Endodermal cell (in vitro differentiated cells): ENCODE data around the gene HDAC4. TPM values are rescaled to one million over a fixed set of nuclear protein-coding genes. Genes with fewer than 3 reads are reported as not detected.
A peak's percentile ranks its signal among the peaks of the same experiment; 100 is the strongest.

ENCODE experiments used
- DNase-seq: peaks from one replicate; pipeline ENCODE4 v3.0.0-alpha.2; 2017
- H3K27ac ChIP-seq: 2 replicates; pipeline ENCODE4 v1.5.1; 2013; ENCODE audit warnings: mild to moderate bottlenecking, low read depth, low read length, moderate library complexity
- H3K27me3 ChIP-seq: 2 replicates; pipeline ENCODE4 v1.6.1; 2013; ENCODE audit warnings: mild to moderate bottlenecking, low read length, moderate library complexity; ENCODE audit not compliant: insufficient read depth, control insufficient read depth, poor library complexity, severe bottlenecking
- H3K36me3 ChIP-seq: 2 replicates; pipeline ENCODE4 v1.7.0; 2013; ENCODE audit warnings: mild to moderate bottlenecking, low read length, moderate library complexity; ENCODE audit not compliant: control insufficient read depth, insufficient read depth
- H3K4me1 ChIP-seq: one replicate; pipeline ENCODE4 v1.7.0; 2013; ENCODE audit warnings: low read length; ENCODE audit not compliant: control insufficient read depth, insufficient read depth
- H3K4me3 ChIP-seq: 2 replicates; pipeline ENCODE4 v1.5.1; 2013; ENCODE audit warnings: mild to moderate bottlenecking, low read length, moderate library complexity
- H3K9ac ChIP-seq: 2 replicates; pipeline ENCODE4 v1.6.1; 2013; ENCODE audit warnings: mild to moderate bottlenecking, low read length, moderate library complexity; ENCODE audit not compliant: poor library complexity, severe bottlenecking; ENCODE audit errors: extremely low read depth
- H3K9me3 ChIP-seq: 2 replicates; pipeline ENCODE4 v1.6.1; 2013; ENCODE audit warnings: mild to moderate bottlenecking, low read length, moderate library complexity; ENCODE audit not compliant: control insufficient read depth
- H3K27ac Mint-ChIP-seq: 2 replicates; pipeline ENCODE4 v1.8.0; 2020; ENCODE audit warnings: mixed read lengths
- H3K27me3 Mint-ChIP-seq: 2 replicates; pipeline ENCODE4 v1.8.0; 2021; ENCODE audit warnings: mild to moderate bottlenecking, mixed read lengths; ENCODE audit not compliant: insufficient read depth
- H3K36me3 Mint-ChIP-seq: 2 replicates; pipeline ENCODE4 v1.8.0; 2020; ENCODE audit warnings: low read depth, mixed read lengths
- H3K4me1 Mint-ChIP-seq: 2 replicates; pipeline ENCODE4 v1.8.0; 2020; ENCODE audit warnings: mixed read lengths
- H3K4me3 Mint-ChIP-seq: 2 replicates; pipeline ENCODE4 v1.8.0; 2020; ENCODE audit warnings: mild to moderate bottlenecking, moderate library complexity, mixed read lengths
- H3K9me3 Mint-ChIP-seq: 2 replicates; pipeline ENCODE4 v1.8.0; 2020; ENCODE audit warnings: mild to moderate bottlenecking, mixed read lengths
- WGBS, 2 experiments: methylation state at CpG; one replicate each; pipeline versions ENCODE4 v1.1.5 to v1.1.7; 2013; ENCODE audit warnings: missing lambda C conversion rate in 2 of 2, mixed read lengths in 1 of 2; ENCODE audit not compliant: insufficient coverage in 1 of 2, insufficient read length in 1 of 2; 5-methylcytosine and 5-hydroxymethylcytosine counted together
- total RNA-seq, 2 donors: library from RNA; stranded (reverse); fragmentation: NEBNext Ultra II Directional in 1 of 2; extraction: Animal tissue kit (Norgen Biotek cat#: 25700) in 1 of 2; gene quantifications; 2 replicates in 1 of 2; 3 replicates in 1 of 2; pipeline ENCODE4 v1.2.1, GENCODE V29; 2021
- TF ChIP-seq, protein P1 (sequence below): fragments of 200-600 bp; sonication (generic); conservative IDR thresholded peaks from 2 replicates; pipeline ENCODE4 v1.5.0; 2021; ENCODE audit warnings: antibody characterized with exemption, mild to moderate bottlenecking

HDAC4 gene
- total RNA-seq, 2 donors from 2014 or later: 45.7 to 51.2 TPM

DNA sequence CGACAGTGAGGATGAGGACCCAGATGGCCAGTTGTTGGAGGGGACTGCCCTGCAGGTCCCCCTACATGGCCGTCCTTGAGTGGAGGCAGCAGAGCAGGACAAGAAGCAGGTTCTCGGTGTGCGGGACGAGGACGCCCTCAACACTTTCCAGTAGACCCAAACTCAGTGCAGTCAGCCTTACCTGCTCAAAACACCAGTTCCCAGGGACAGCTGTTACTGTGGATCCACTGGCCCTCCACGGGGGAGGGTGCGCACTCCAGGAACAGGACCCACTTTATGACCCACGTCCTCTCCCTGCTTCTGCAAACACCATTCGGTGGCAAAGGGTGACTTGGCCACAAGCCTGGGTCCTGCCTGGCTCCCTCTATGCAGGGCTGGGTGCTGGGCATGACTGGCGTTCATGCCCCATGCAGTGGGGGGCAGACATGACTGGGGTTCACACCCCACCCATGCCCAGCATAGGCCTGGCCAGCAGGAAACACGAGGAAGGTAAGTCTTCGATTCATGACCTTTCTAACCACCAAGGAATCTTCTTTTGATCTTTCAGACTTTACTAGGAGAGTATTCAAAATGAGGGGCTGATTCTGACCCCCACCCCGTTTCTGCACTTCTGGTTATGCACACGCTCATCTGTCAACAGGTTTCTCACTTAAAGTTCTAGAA lies 233.7 kb downstream of the HDAC4 start:
- Mint-ChIP-seq H3K27ac (no peak overlapping the region), H3K27me3 (no peaks in the 10 kb centered on the region), H3K4me1 (no peaks in the 10 kb centered on the region), H3K4me3 (no peak overlapping the region), H3K9me3 (peaks cover 16% of the 10 kb centered on the region), H3K36me3 (peaks cover 32% of the 10 kb centered on the region)
- no peaks in the 10 kb centered on the region for H3K27me3 ChIP-seq
- H3K4me1 ChIP-seq: no peaks in the 10 kb centered on the region
- H3K4me3 ChIP-seq: no peak overlapping the region
- TF ChIP-seq, protein P1, sequence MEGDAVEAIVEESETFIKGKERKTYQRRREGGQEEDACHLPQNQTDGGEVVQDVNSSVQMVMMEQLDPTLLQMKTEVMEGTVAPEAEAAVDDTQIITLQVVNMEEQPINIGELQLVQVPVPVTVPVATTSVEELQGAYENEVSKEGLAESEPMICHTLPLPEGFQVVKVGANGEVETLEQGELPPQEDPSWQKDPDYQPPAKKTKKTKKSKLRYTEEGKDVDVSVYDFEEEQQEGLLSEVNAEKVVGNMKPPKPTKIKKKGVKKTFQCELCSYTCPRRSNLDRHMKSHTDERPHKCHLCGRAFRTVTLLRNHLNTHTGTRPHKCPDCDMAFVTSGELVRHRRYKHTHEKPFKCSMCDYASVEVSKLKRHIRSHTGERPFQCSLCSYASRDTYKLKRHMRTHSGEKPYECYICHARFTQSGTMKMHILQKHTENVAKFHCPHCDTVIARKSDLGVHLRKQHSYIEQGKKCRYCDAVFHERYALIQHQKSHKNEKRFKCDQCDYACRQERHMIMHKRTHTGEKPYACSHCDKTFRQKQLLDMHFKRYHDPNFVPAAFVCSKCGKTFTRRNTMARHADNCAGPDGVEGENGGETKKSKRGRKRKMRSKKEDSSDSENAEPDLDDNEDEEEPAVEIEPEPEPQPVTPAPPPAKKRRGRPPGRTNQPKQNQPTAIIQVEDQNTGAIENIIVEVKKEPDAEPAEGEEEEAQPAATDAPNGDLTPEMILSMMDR: no peak
- H3K27ac ChIP-seq: no peak overlapping the region
- DNase-seq: peak; percentile 24
- 89 to 94% methylated on average over 6 to 15 of the region's 15 CpGs for WGBS, 2 experiments
- H3K36me3 ChIP-seq: no peaks in the 10 kb centered on the region
- no peak overlapping the region for H3K9ac ChIP-seq
- peaks cover 18% of the 10 kb centered on the region for H3K9me3 ChIP-seq

DNA sequence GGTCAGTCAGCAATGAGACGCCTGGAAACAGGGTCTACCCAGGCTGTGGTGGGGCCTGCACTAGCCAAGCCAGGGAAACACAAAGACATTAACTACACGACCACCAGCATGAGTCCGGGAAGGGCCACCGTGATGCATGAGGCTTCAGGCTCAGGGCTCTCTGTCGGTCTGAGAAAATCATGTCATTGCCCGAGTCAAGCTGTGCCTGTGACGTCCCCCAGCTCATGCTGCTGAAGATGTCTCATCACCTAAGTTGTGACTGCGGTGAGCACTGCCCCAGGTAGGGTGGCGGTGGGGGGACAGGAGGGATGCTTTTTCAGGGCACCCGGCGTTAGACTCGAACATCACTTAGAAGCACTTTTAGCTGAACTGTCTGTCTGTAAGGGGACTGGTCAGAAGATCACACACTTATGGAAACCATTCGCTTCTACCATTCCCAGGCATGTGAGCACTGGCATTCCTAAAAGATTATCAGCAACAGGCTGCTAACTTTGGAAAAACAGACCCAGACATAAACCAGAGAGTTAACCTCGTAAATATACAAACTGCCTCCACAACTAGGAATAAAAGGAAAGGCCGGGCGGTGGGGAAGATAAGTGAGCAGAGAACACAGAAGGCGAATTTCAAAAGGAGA lies 234.5 kb downstream of the HDAC4 start:
- Histone ChIP-seq H3K4me3 (no peak overlapping the region), H3K27me3 (no peaks in the 10 kb centered on the region), H3K36me3 (no peaks in the 10 kb centered on the region), H3K9ac (no peak overlapping the region), H3K9me3 (peaks cover 10% of the 10 kb centered on the region), H3K4me1 (no peaks in the 10 kb centered on the region), H3K27ac (no peak overlapping the region)
- Mint-ChIP-seq H3K4me1 (no peaks in the 10 kb centered on the region), H3K36me3 (peaks cover 31% of the 10 kb centered on the region), H3K27ac (no peak overlapping the region), H3K27me3 (no peaks in the 10 kb centered on the region), H3K4me3 (no peak overlapping the region), H3K9me3 (peaks cover 11% of the 10 kb centered on the region)
- 82 to 89% methylated on average over 12 to 17 of the region's 17 CpGs for whole genome bisulfite sequencing, 2 experiments
- peak; percentile 31 for DNase-seq
- TF ChIP-seq, protein P1: no peak

DNA sequence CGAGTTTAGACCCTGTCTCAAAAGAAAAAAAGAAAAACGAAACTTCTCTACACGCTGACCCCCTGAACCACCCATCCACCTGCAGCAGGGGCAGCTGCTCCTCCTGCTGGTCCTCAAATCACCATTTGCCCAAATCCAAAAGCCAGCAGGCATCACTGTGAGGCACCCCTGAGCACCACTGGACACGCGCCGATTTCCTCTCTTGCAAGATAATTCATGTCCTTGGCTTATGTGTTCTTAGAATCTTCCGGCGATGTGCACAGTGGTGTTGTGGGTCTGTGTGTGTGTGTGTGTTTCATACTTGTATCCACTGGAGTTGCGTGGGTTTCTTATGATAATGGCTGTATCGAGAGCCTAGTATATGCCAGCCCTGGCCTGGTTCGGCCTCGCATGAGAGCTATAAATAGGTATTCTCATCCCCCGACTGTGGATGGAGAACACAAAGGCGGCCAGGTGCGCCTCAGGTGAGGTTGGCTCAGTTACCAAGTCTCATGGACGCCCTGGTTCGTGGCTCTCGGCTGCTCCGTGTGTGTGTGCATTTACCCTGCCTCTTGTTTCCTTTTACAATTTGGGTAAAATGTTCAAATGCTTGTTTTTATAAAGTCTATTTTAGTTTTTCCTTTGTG lies 235.5 kb downstream of the HDAC4 start:
- Mint-ChIP-seq H3K27me3 (no peaks in the 10 kb centered on the region), H3K4me3 (no peak overlapping the region), H3K27ac (no peak overlapping the region), H3K36me3 (peaks cover 32% of the 10 kb centered on the region), H3K9me3 (peaks cover 1% of the 10 kb centered on the region), H3K4me1 (no peaks in the 10 kb centered on the region)
- Histone ChIP-seq H3K4me3 (no peak overlapping the region), H3K36me3 (no peaks in the 10 kb centered on the region), H3K27ac (no peak overlapping the region), H3K4me1 (no peaks in the 10 kb centered on the region), H3K9ac (no peak overlapping the region), H3K27me3 (no peaks in the 10 kb centered on the region), H3K9me3 (peaks cover under 1% of the 10 kb centered on the region)
- TF ChIP-seq, protein P1: no peak
- DNase-seq: peak; percentile 26
- 94 to 96% methylated on average over 8 to 19 of the region's 19 CpGs for WGBS, 2 experiments
